Measurements from ENCODE around the gene MBOAT1.

The MBOAT1 gene

GRCh38 chr6:20055916-20056315 lies 156.4 kb downstream of the MBOAT1 start:
- DNase-seq (ENCODE audit: low read depth): no peak
- H3K4me3 ChIP-seq (ENCODE audit: low read depth, low read length): no peak overlapping the region
- no peak for TF ChIP-seq CTCF (IDR thresholded peaks at IDR 0.05; ENCODE audit: low read depth, low read length, missing control alignments)

Data from GM12864 (cell line).